ENCODE data around the gene TAMM41.
"Not testable (repeated sequence)": the region's sequence is repeated elsewhere in the genome, so short reads cannot be mapped to it uniquely, and the experiment has no call there.

TAMM41 gene

GRCh38 chr3:11814663-11815062, 32.0 kb downstream of the TAMM41 start:
- no peak for DNase-seq

GRCh38 chr3:11810276-11810675, 36.4 kb downstream of the TAMM41 start:
- DNase-seq: no peak

GRCh38 chr3:11808231-11808630, 38.5 kb downstream of the TAMM41 start:
- DNase-seq: no peak

GRCh38 chr3:11807686-11808085, 39.0 kb downstream of the TAMM41 start:
- DNase-seq: no peak

GRCh38 chr3:11805716-11806115, 41.0 kb downstream of the TAMM41 start:
- no peak for DNase-seq

- peak; percentile 10 for DNase-seq
Observed at GRCh38 chr3:11803977-11804892, 42.5 kb downstream of the TAMM41 start.

- DNase-seq: no peak
Observed at GRCh38 chr3:11799791-11800190, 46.9 kb downstream of the TAMM41 start.

- DNase-seq: no peak
Observed at GRCh38 chr3:11794927-11795326, 51.8 kb downstream of the TAMM41 start.

- DNase-seq: no peak
Observed at GRCh38 chr3:11791339-11792200, 55.1 kb downstream of the TAMM41 start.

GRCh38 chr3:11789412-11789811, 57.3 kb downstream of the TAMM41 start:
- no peak for DNase-seq

- DNase-seq: no peak
Observed at GRCh38 chr3:11784971-11785377, 61.7 kb downstream of the TAMM41 start.

GRCh38 chr3:11780341-11780740, 66.3 kb downstream of the TAMM41 start:
- no peak for DNase-seq

- DNase-seq: no peak
Observed at GRCh38 chr3:11779626-11780025, 67.1 kb downstream of the TAMM41 start.

GRCh38 chr3:11778248-11778647, 68.4 kb downstream of the TAMM41 start:
- DNase-seq: no peak

- DNase-seq: no peak
Observed at GRCh38 chr3:11776346-11776745, 70.3 kb downstream of the TAMM41 start.

GRCh38 chr3:11775493-11775892, 71.2 kb downstream of the TAMM41 start:
- no peak for DNase-seq

GRCh38 chr3:11774296-11774877, 72.3 kb downstream of the TAMM41 start:
- DNase-seq: no peak

GRCh38 chr3:11771931-11772330, 74.8 kb downstream of the TAMM41 start:
- not testable (repeated sequence) for DNase-seq

- peak; percentile 73 for DNase-seq
Observed at GRCh38 chr3:11770477-11771391, 76.0 kb downstream of the TAMM41 start.

GRCh38 chr3:11769704-11770476, 76.8 kb downstream of the TAMM41 start:
- no peak for DNase-seq

- DNase-seq: no peak
Observed at GRCh38 chr3:11768604-11769003, 78.1 kb downstream of the TAMM41 start.

All from NCI-H1105 (cell line).